Common myeloid progenitor, CD34-positive (primary cell): Measurements from ENCODE around the gene NRG2.

Experiments
- CTCF ChIA-PET: fragments of 350-600 bp; sonication (Branson Sonifier 250); formaldehyde crosslinking; loops from one replicate; lab custom pipeline; 2021; ENCODE audit warnings: antibody characterized with exemption; lab: Charles Lee
- POLR2A ChIA-PET: fragments of 350-600 bp; sonication (Branson Sonifier 250); formaldehyde crosslinking; loops from one replicate; lab custom pipeline; 2021; ENCODE audit warnings: antibody characterized with exemption; lab: Charles Lee
- DNase-seq, 3 donors: peaks; one replicate each; pipeline versions ENCODE4 v3.0.0 to v3.0.0-alpha.2; 2013
- H3K27ac ChIP-seq, 2 experiments: 1 replicate in 1 of 2; 2 replicates in 1 of 2; pipeline ENCODE4 v1.7.0; 2013; ENCODE audit warnings: inconsistent platforms in 2 of 2, low read length in 2 of 2, mild to moderate bottlenecking in 2 of 2, low read depth in 1 of 2, moderate library complexity in 1 of 2; ENCODE audit not compliant: severe bottlenecking in 2 of 2, insufficient read depth in 1 of 2, poor library complexity in 1 of 2
- H3K27me3 ChIP-seq, 5 experiments: replicated peaks in 2 of 5; 1 replicate in 3 of 5; 2 replicates in 2 of 5; pipeline versions ENCODE4 v1.6.1 to v1.7.0; 2013; ENCODE audit warnings: low read length in 4 of 5, mild to moderate bottlenecking in 2 of 5, moderate library complexity in 2 of 5, inconsistent platforms in 1 of 5; ENCODE audit not compliant: insufficient read depth in 5 of 5, control insufficient read depth in 4 of 5
- H3K36me3 ChIP-seq, 4 experiments: 1 replicate in 2 of 4; 2 replicates in 2 of 4; pipeline versions ENCODE4 v1.6.1 to v1.7.0; 2013; ENCODE audit warnings: low read length in 3 of 4, control low read depth in 1 of 4, mild to moderate bottlenecking in 1 of 4; ENCODE audit not compliant: control insufficient read depth in 4 of 4, insufficient read depth in 4 of 4
- H3K4me1 ChIP-seq, 4 experiments: 1 replicate in 3 of 4; 2 replicates in 1 of 4; pipeline versions ENCODE4 v1.6.1 to v1.7.1; 2013; ENCODE audit warnings: low read length in 3 of 4, mild to moderate bottlenecking in 3 of 4, control low read depth in 1 of 4, inconsistent platforms in 1 of 4, moderate library complexity in 1 of 4; ENCODE audit not compliant: control insufficient read depth in 4 of 4, insufficient read depth in 4 of 4; ENCODE audit errors: control extremely low read depth in 1 of 4
- H3K4me3 ChIP-seq, 7 experiments: 1 replicate in 4 of 7; 2 replicates in 3 of 7; pipeline versions ENCODE4 v1.5.1 to v1.7.0; 2013; ENCODE audit warnings: mild to moderate bottlenecking in 7 of 7, low read length in 6 of 7, moderate library complexity in 6 of 7, inconsistent platforms in 2 of 7, low read depth in 2 of 7, control low read depth in 1 of 7; ENCODE audit not compliant: insufficient read depth in 4 of 7, control insufficient read depth in 1 of 7; ENCODE audit errors: extremely low read depth in 1 of 7
- H3K9me3 ChIP-seq, 5 experiments: 1 replicate in 4 of 5; 2 replicates in 1 of 5; pipeline versions ENCODE4 v1.6.1 to v1.7.1; 2013; ENCODE audit warnings: low read length in 4 of 5, mild to moderate bottlenecking in 2 of 5, inconsistent platforms in 1 of 5, low read depth in 1 of 5, moderate library complexity in 1 of 5; ENCODE audit not compliant: control insufficient read depth in 4 of 5, insufficient read depth in 2 of 5; ENCODE audit errors: control extremely low read depth in 1 of 5
- WGBS: methylation state at CpG from one replicate; pipeline ENCODE4 v1.1.5; 2013; ENCODE audit not compliant: insufficient coverage; 5-methylcytosine and 5-hydroxymethylcytosine counted together

The NRG2 gene

GRCh38 chr5:139884734-139885133 lies 158.4 kb downstream of the NRG2 start:
- no peak overlapping the region for H3K27ac ChIP-seq
- H3K27me3 ChIP-seq: peaks cover 0 to 10% (median 0%) of the 10 kb centered on the region in 5 experiments
- no peak overlapping the region for H3K4me3 ChIP-seq
- CTCF ChIA-PET: no interaction called here
- WGBS: 95% methylated on average over 3 of the region's 3 CpGs
- H3K4me1 ChIP-seq: no peaks in the 10 kb centered on the region
- H3K36me3 ChIP-seq: no peaks in the 10 kb centered on the region
- POLR2A ChIA-PET: no interaction called here
- H3K9me3 ChIP-seq: no peaks in the 10 kb centered on the region
- DNase-seq: no peak

- H3K36me3 ChIP-seq: no peaks in the 10 kb centered on the region
- DNase-seq: no peak
- no peaks in the 10 kb centered on the region for H3K4me1 ChIP-seq
- peaks cover 0 to 10% (median 0%) of the 10 kb centered on the region in 5 experiments for H3K27me3 ChIP-seq
- no peak overlapping the region for H3K27ac ChIP-seq
- ChIA-PET CTCF (no interaction called here), POLR2A (no interaction called here)
- no peaks in the 10 kb centered on the region for H3K9me3 ChIP-seq
- WGBS: 96% methylated on average over 3 of the region's 3 CpGs
- H3K4me3 ChIP-seq: no peak overlapping the region
These were observed 159.0 kb downstream of the NRG2 start for GRCh38 chr5:139884144-139884543.

- ChIA-PET CTCF (no interaction called here), POLR2A (no interaction called here)
- H3K36me3 ChIP-seq: no peaks in the 10 kb centered on the region
- no peak for DNase-seq
- H3K4me1 ChIP-seq: no peaks in the 10 kb centered on the region
- 94% methylated on average over 4 of the region's 10 CpGs for WGBS
- no peaks in the 10 kb centered on the region for H3K9me3 ChIP-seq
- H3K4me3 ChIP-seq: no peak overlapping the region
- H3K27ac ChIP-seq: no peak overlapping the region
- peaks cover 0 to 10% (median 0%) of the 10 kb centered on the region in 5 experiments for H3K27me3 ChIP-seq
These were observed 160.0 kb downstream of the NRG2 start for GRCh38 chr5:139882961-139883539.

- Histone ChIP-seq H3K36me3 (no peaks in the 10 kb centered on the region), H3K4me3 (no peak overlapping the region), H3K27me3 (peaks cover 0 to 10% (median 0%) of the 10 kb centered on the region in 5 experiments), H3K9me3 (no peaks in the 10 kb centered on the region), H3K4me1 (peaks cover 0 to 3% (median 1%) of the 10 kb centered on the region in 4 experiments), H3K27ac (no peak overlapping the region)
- POLR2A ChIA-PET: no interaction called here
- WGBS: 67% methylated on average over 1 of the region's 3 CpGs
- no peak for DNase-seq
- CTCF ChIA-PET: interaction anchor here (0.9 kb wide), 1 partner anchor 10 kb away, joined by 4 read pairs; no protein-coding TSS in a partner anchor
These were observed 160.8 kb downstream of the NRG2 start for GRCh38 chr5:139882316-139882715.

GRCh38 chr5:139881143-139881733 lies 161.9 kb downstream of the NRG2 start:
- CTCF ChIA-PET: interaction anchor here (0.6 to 1.9 kb wide), 5 partner anchors 9 to 186 kb away, joined by 3 to 5 read pairs (median 4); no protein-coding TSS in a partner anchor
- no peak for DNase-seq
- POLR2A ChIA-PET: no interaction called here

DNA sequence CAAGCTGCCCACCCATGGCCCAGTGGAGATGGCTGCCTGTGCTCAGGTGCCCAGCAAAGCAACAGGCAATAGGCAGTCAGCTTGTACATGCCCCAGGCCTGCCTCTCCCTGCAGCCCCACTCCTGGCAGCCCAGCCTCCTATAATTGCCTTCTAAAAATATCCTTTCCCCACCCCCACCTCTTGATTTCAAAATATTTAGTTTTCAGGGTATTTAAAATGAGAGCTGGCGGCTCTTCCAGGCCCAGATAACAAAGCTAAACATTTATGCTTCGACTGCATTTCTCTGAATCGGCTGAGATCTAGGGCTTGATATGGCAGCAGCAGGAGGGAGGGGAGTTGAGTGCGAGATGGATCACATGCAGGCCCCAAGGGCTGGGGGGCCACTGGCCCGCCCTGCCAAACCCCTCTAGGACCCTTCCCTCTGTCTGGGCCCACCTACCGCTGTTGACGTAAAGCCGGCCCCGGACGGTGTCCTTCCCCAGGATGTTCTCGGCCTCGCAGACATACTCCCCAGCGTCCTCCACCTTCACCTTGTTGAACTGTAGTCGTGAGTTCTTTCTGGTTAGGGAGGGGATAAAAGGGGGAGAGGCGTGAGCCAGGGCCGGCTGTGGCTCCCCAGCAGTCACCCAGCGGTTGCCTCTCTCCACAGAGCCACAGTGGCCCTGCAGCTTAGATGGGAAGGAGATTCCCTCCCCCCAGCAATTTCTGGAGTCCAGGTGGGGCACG lies 162.5 kb downstream of the NRG2 start:
- H3K27ac ChIP-seq: no peak overlapping the region
- peaks cover 0 to 10% (median 0%) of the 10 kb centered on the region in 5 experiments for H3K27me3 ChIP-seq
- CTCF ChIA-PET: interaction anchor here (0.6 to 1.9 kb wide), 4 partner anchors 13 to 187 kb away, joined by 3 to 5 read pairs (median 4); no protein-coding TSS in a partner anchor
- no peaks in the 10 kb centered on the region for H3K9me3 ChIP-seq
- 97% methylated on average over 15 of the region's 18 CpGs for WGBS
- POLR2A ChIA-PET: no interaction called here
- H3K4me3 ChIP-seq: no peak overlapping the region
- H3K4me1 ChIP-seq: peaks cover 0 to 10% (median 5%) of the 10 kb centered on the region in 4 experiments
- DNase-seq: no peak
- H3K36me3 ChIP-seq: no peaks in the 10 kb centered on the region

More at GRCh38 chr5:139881143-139881733, 161.9 kb downstream of the NRG2 start:
- Histone ChIP-seq H3K27me3 (peaks cover 0 to 10% (median 0%) of the 10 kb centered on the region in 5 experiments), H3K36me3 (no peaks in the 10 kb centered on the region), H3K4me1 (peaks cover 0 to 10% (median 5%) of the 10 kb centered on the region in 4 experiments), H3K9me3 (no peaks in the 10 kb centered on the region), H3K27ac (no peak overlapping the region), H3K4me3 (no peak overlapping the region)
- 83% methylated on average over 4 of the region's 5 CpGs for WGBS

GRCh38 chr5:139878093-139878492 lies 165.0 kb downstream of the NRG2 start:
- peaks cover 0 to 10% (median 5%) of the 10 kb centered on the region in 4 experiments for H3K4me1 ChIP-seq
- peaks cover 0 to 2% (median 0%) of the 10 kb centered on the region in 5 experiments for H3K27me3 ChIP-seq
- ChIA-PET CTCF (no interaction called here), POLR2A (no interaction called here)
- H3K9me3 ChIP-seq: no peaks in the 10 kb centered on the region
- DNase-seq: no peak
- H3K36me3 ChIP-seq: no peaks in the 10 kb centered on the region
- H3K4me3 ChIP-seq: no peak overlapping the region
- H3K27ac ChIP-seq: no peak overlapping the region
- WGBS: 100% methylated on average over 2 of the region's 3 CpGs
